Neural cell (in vitro differentiated cells): Measurements from ENCODE around the gene FKBP1A.

Source experiments
- CTCF ChIP-seq: fragments of 450-650 bp; IDR thresholded peaks from 2 replicates; pipeline ENCODE4 v1.5.1; 2014; ENCODE audit warnings: antibody characterized with exemption, mild to moderate bottlenecking, moderate library complexity; ENCODE audit not compliant: poor library complexity, severe bottlenecking
- POLR2AphosphoS5 ChIP-seq: IDR thresholded peaks from 2 replicates; pipeline ENCODE4 v1.6.1; 2012

GRCh38 chr20:1368448-1369199 lies 24.2 kb downstream of the FKBP1A start:
- TF ChIP-seq POLR2AphosphoS5 (no peak), CTCF (no peak)
